GM10266 (cell line): ENCODE data around the gene TMEM97.
A peak's percentile ranks its signal among the peaks of the same experiment; 100 is the strongest.

Experiments
- DNase-seq: peaks from one replicate; pipeline ENCODE4 v3.0.0; 2012; ENCODE audit errors: extremely low spot score
- TF ChIP-seq, protein P1 (sequence below): IDR thresholded peaks from 2 replicates; pipeline ENCODE4 v1.5.1; 2012; ENCODE audit warnings: mild to moderate bottlenecking, low read depth; ENCODE audit not compliant: control insufficient read depth, insufficient read depth; ENCODE audit errors: missing control alignments

TMEM97 gene

DNA sequence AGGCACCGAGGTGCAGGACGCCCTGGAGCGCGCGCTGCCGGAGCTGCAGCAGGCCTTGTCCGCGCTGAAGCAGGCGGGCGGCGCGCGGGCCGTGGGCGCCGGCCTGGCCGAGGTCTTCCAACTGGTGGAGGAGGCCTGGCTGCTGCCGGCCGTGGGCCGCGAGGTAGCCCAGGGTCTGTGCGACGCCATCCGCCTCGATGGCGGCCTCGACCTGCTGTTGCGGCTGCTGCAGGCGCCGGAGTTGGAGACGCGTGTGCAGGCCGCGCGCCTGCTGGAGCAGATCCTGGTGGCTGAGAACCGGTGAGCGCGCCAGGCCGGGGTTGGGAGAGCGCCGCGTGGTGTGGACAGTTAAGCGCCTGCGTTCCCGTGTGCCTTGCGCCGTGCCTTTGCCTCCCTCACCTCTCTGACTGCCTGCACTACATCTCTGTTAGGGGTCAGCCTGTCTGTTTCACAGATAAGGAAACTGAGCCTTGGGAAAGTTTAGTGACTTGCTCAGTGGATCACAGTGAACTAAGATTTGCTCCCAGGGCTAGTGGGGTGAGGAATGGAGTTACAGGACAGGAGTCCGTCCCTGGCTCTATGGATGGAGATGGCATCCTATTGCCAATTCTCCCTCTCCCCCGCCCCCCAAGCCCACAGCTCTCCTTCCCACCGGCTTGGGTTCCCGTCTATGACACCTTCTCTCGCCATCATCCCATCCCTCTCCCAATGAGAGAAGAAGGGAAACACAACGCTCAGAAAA, 53.4 kb downstream of the TMEM97 start:
- TF ChIP-seq, protein P1, sequence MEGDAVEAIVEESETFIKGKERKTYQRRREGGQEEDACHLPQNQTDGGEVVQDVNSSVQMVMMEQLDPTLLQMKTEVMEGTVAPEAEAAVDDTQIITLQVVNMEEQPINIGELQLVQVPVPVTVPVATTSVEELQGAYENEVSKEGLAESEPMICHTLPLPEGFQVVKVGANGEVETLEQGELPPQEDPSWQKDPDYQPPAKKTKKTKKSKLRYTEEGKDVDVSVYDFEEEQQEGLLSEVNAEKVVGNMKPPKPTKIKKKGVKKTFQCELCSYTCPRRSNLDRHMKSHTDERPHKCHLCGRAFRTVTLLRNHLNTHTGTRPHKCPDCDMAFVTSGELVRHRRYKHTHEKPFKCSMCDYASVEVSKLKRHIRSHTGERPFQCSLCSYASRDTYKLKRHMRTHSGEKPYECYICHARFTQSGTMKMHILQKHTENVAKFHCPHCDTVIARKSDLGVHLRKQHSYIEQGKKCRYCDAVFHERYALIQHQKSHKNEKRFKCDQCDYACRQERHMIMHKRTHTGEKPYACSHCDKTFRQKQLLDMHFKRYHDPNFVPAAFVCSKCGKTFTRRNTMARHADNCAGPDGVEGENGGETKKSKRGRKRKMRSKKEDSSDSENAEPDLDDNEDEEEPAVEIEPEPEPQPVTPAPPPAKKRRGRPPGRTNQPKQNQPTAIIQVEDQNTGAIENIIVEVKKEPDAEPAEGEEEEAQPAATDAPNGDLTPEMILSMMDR = no peak
- DNase-seq = peak; percentile 55

DNA sequence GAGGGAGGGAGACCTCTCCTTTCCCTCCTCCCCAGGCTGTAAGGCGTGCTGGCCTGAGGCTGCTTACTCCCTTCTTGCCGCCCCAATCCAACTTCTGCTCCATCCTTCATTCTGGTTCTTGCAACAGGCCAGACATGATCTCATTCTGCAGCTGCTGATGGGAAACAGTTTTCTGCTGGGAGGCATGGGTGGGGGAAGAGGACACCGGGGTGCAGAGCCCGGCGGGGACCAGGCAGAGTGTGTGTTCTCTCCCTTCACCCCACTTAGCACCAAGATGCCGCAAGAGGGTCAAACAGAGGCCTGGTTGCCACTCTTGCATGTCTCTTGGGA, 53.9 kb downstream of the TMEM97 start:
- no peak for DNase-seq

More for the DNA sequence above, 53.9 kb downstream of the TMEM97 start:
- TF ChIP-seq, protein P1 = no peak
